ENCODE measurements around the gene BCKDK. TPM values are rescaled to one million over a fixed set of nuclear protein-coding genes. Genes with fewer than 3 reads are reported as not detected.

The BCKDK gene
- total RNA-seq, 1 experiment from 2014 or later = 60.4 TPM

GRCh38 chr16:31067342-31067741 lies 40.8 kb upstream of the BCKDK start:
- ATAC-seq (no peak), DNase-seq (ENCODE audit: low read depth, low spot score) (no peak)
- Histone ChIP-seq H3K4me3 (ENCODE audit: low read depth in 2 of 2, low read length in 2 of 2) (no peak overlapping the region), H3K27me3 (ENCODE audit: control insufficient read depth, insufficient read depth, low read length) (no peaks in the 10 kb centered on the region), H3K9me3 (ENCODE audit: control insufficient read depth, insufficient read depth, low read depth, low read length) (no peaks in the 10 kb centered on the region), H3K27ac (ENCODE audit: low read length) (no peak overlapping the region), H3K36me3 (ENCODE audit: control insufficient read depth, insufficient read depth, low read length) (no peaks in the 10 kb centered on the region; the same call in 1 of the 2 replicates), H3K4me1 (ENCODE audit: control insufficient read depth, insufficient read depth, low read length) (peaks cover 6% of the 10 kb centered on the region; the same call in 1 of the 2 replicates)
- TF ChIP-seq POLR2AphosphoS5 (IDR thresholded peaks at IDR 0.05; ENCODE audit: low read depth, low read length) (no peak), TCF7L2 (IDR thresholded peaks at IDR 0.05; ENCODE audit: low read depth, low read length) (no peak)
- intact Hi-C loops (cut with micrococcal nuclease; ENCODE audit: unreplicated experiment) = no loop called here
- in situ Hi-C loops (cut with HindIII; ENCODE audit: low pct_unique_long_range_greater_than_20kb, low sequenced_read_pairs) = no loop called here
- ChIA-PET POLR2A (interaction anchor here (0.6 kb wide), 1 partner anchor 10 kb away, joined by 4 read pairs; no protein-coding TSS in a partner anchor), CTCF (interaction anchor here (0.7 kb wide), 1 partner anchor 25 kb away, joined by 3 read pairs; no protein-coding TSS in a partner anchor)
- BruUV-seq (replicated peaks) = no TSS peak

DNA sequence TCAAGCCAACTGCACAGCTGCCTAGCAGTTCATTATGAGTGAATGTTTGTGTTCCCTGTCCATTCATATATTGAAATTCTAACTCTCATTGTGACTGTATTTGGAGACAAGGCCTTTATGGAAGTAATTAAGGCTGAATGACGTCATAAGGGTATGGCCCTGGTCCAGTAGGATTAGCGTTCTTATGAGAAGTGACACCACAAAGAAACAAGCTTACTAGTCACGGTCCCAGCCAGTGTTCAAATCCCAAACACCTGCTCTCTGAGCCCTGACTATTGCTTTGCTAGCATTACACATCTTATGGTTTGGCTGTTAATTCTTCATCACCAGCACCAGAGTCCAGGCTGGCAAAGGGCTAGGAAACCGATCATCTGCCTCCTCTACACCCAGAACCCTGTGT lies 36.3 kb upstream of the BCKDK start:
- intact Hi-C loops (cut with micrococcal nuclease; ENCODE audit: unreplicated experiment) (no loop called here), in situ Hi-C loops (cut with HindIII; ENCODE audit: low pct_unique_long_range_greater_than_20kb, low sequenced_read_pairs) (no loop called here)
- H3K27ac ChIP-seq (ENCODE audit: low read length) = peak overlapping the region; percentile 97
- no peaks in the 10 kb centered on the region for H3K27me3 ChIP-seq (ENCODE audit: control insufficient read depth, insufficient read depth, low read length)
- peaks cover 10% of the 10 kb centered on the region; the same call in 1 of the 2 replicates for H3K36me3 ChIP-seq (ENCODE audit: control insufficient read depth, insufficient read depth, low read length)
- POLR2A ChIA-PET = no interaction called here
- ATAC-seq (no peak), DNase-seq (ENCODE audit: low read depth, low spot score) (no peak)
- peak overlapping the region; percentile 99 for H3K4me3 ChIP-seq (ENCODE audit: low read depth in 2 of 2, low read length in 2 of 2)
- BruUV-seq (replicated peaks) = no TSS peak
- no peaks in the 10 kb centered on the region for H3K9me3 ChIP-seq (ENCODE audit: control insufficient read depth, insufficient read depth, low read depth, low read length)
- TF ChIP-seq REST (IDR thresholded peaks at IDR 0.05; ENCODE audit: insufficient read depth in 1 of 2, low read depth in 2 of 2, low read length in 1 of 2) (no peak), TCF7L2 (IDR thresholded peaks at IDR 0.05; ENCODE audit: low read depth, low read length) (no peak), SIN3A (IDR thresholded peaks at IDR 0.05; ENCODE audit: borderline replicate concordance, insufficient read depth, low read depth, low read length) (no peak), POLR2AphosphoS5 (IDR thresholded peaks at IDR 0.05; ENCODE audit: low read depth, low read length) (no peak), CTCF (IDR thresholded peaks at IDR 0.05) (no peak)
- CTCF ChIA-PET = interaction anchor here (0.6 kb wide), 1 partner anchor 204 kb away, joined by 5 read pairs; no protein-coding TSS in a partner anchor
- peaks cover 10% of the 10 kb centered on the region; the same call in 1 of the 2 replicates for H3K4me1 ChIP-seq (ENCODE audit: control insufficient read depth, insufficient read depth, low read length)

GRCh38 chr16:31072540-31073141 lies 35.5 kb upstream of the BCKDK start:
- in situ Hi-C loops (cut with HindIII; ENCODE audit: low pct_unique_long_range_greater_than_20kb, low sequenced_read_pairs) = no loop called here
- Histone ChIP-seq H3K27ac (ENCODE audit: low read length) (peak overlapping the region; percentile 97), H3K4me3 (ENCODE audit: low read depth in 2 of 2, low read length in 2 of 2) (peak overlapping the region; percentile 99), H3K27me3 (ENCODE audit: control insufficient read depth, insufficient read depth, low read length) (no peaks in the 10 kb centered on the region), H3K4me1 (ENCODE audit: control insufficient read depth, insufficient read depth, low read length) (peaks cover 10% of the 10 kb centered on the region; the same call in 1 of the 2 replicates), H3K9me3 (ENCODE audit: control insufficient read depth, insufficient read depth, low read depth, low read length) (no peaks in the 10 kb centered on the region), H3K36me3 (ENCODE audit: control insufficient read depth, insufficient read depth, low read length) (peaks cover 10% of the 10 kb centered on the region)
- ATAC-seq (no peak), DNase-seq (ENCODE audit: low read depth, low spot score) (no peak)
- ChIA-PET CTCF (no interaction called here), POLR2A (no interaction called here)
- BruUV-seq (replicated peaks) = no TSS peak
- TF ChIP-seq SIN3A (IDR thresholded peaks at IDR 0.05; ENCODE audit: borderline replicate concordance, insufficient read depth, low read depth, low read length) = no peak
- no peak for TF ChIP-seq REST (IDR thresholded peaks at IDR 0.05; ENCODE audit: insufficient read depth in 1 of 2, low read depth in 2 of 2, low read length in 1 of 2)
- no peak for TF ChIP-seq TCF7L2 (IDR thresholded peaks at IDR 0.05; ENCODE audit: low read depth, low read length)
- TF ChIP-seq CTCF (IDR thresholded peaks at IDR 0.05) = no peak
- TF ChIP-seq POLR2AphosphoS5 (IDR thresholded peaks at IDR 0.05; ENCODE audit: low read depth, low read length) = no peak
- intact Hi-C loops (cut with micrococcal nuclease; ENCODE audit: unreplicated experiment) = no loop called here
